ENCODE results near the gene STOX1. TPM values are rescaled to one million over a fixed set of nuclear protein-coding genes. Genes with fewer than 3 reads are reported as not detected.

STOX1 gene
- polyA plus RNA-seq, 3 donors, result 0.03 TPM; not detected in 2

- no peak overlapping the region for H3K9ac ChIP-seq (ENCODE audit: insufficient read depth, low read length, poor library complexity, severe bottlenecking)
- H3K27ac ChIP-seq (ENCODE audit: low read depth in 1 of 2, low read length in 2 of 2), result no peak overlapping the region
- Mint-ChIP-seq H3K27ac (peak overlapping the region in 1 of 7 donors; percentile 50), H3K9me3 (peaks cover under 1 to 15% (median 14%) of the 10 kb centered on the region in 7 donors), H3K27me3 (ENCODE audit: low read depth in 3 of 3) (peaks cover 0 to 5% (median 0%) of the 10 kb centered on the region in 3 donors), H3K4me3 (no peak overlapping the region), H3K4me1 (no peaks in the 10 kb centered on the region), H3K36me3 (no peaks in the 10 kb centered on the region)
- H3K4me3 ChIP-seq (replicated peaks in 1 of 3; ENCODE audit: low read depth in 2 of 3, low read length in 3 of 3), result no peak overlapping the region
- intact Hi-C loops (cut with micrococcal nuclease), result no loop called here
- DNase-seq, result no peak
- no peak overlapping the region for H2AFZ ChIP-seq (ENCODE audit: insufficient read depth, low read depth, low read length, poor library complexity, severe bottlenecking)
- H4K20me1 ChIP-seq (ENCODE audit: insufficient read depth, low read length), result no peaks in the 10 kb centered on the region
- TF ChIP-seq CTCF (IDR thresholded peaks at IDR 0.05), result no peak
- no CpG with 5 or more reads among the region's 2 CpGs for WGBS (ENCODE audit: insufficient coverage)
- H3K4me1 ChIP-seq (ENCODE audit: control insufficient read depth in 1 of 2, insufficient read depth in 2 of 2, low read length in 2 of 2), result no peaks in the 10 kb centered on the region
- no peaks in the 10 kb centered on the region for H3K79me2 ChIP-seq (ENCODE audit: insufficient read depth, low read length)
- no peaks in the 10 kb centered on the region for H3K27me3 ChIP-seq (ENCODE audit: control insufficient read depth in 2 of 2, insufficient read depth in 2 of 2, low read length in 2 of 2)
- peaks cover 0 to 8% of the 10 kb centered on the region in 2 donors for H3K9me3 ChIP-seq (replicated peaks in 1 of 2; ENCODE audit: control insufficient read depth in 1 of 2, insufficient read depth in 1 of 2, low read length in 2 of 2)
- no peak overlapping the region for H3K4me2 ChIP-seq (replicated peaks; ENCODE audit: extremely low read depth, low read length, poor library complexity, severe bottlenecking)
- H3K36me3 ChIP-seq (replicated peaks in 1 of 2; ENCODE audit: control insufficient read depth in 1 of 2, insufficient read depth in 2 of 2, low read length in 2 of 2), result no peaks in the 10 kb centered on the region
Measured at GRCh38 chr10:68848281-68848680, 20.9 kb downstream of the STOX1 start.

- H3K4me1 Mint-ChIP-seq, result no peaks in the 10 kb centered on the region
- intact Hi-C loops (cut with micrococcal nuclease), result no loop called here
- no peak overlapping the region for H3K4me2 ChIP-seq (replicated peaks; ENCODE audit: extremely low read depth, low read length, poor library complexity, severe bottlenecking)
Measured at GRCh38 chr10:68848806-68849205, 21.5 kb downstream of the STOX1 start.

More at GRCh38 chr10:68848806-68849205, 21.5 kb downstream of the STOX1 start:
- Histone ChIP-seq H3K9ac (ENCODE audit: insufficient read depth, low read length, poor library complexity, severe bottlenecking) (no peak overlapping the region), H2AFZ (ENCODE audit: insufficient read depth, low read depth, low read length, poor library complexity, severe bottlenecking) (no peak overlapping the region), H3K79me2 (ENCODE audit: insufficient read depth, low read length) (no peaks in the 10 kb centered on the region), H3K9me3 (replicated peaks in 1 of 2; ENCODE audit: control insufficient read depth in 1 of 2, insufficient read depth in 1 of 2, low read length in 2 of 2) (peaks cover 0 to 12% of the 10 kb centered on the region in 2 donors), H3K4me1 (ENCODE audit: control insufficient read depth in 1 of 2, insufficient read depth in 2 of 2, low read length in 2 of 2) (no peaks in the 10 kb centered on the region), H3K27ac (ENCODE audit: low read depth in 1 of 2, low read length in 2 of 2) (no peak overlapping the region), H3K4me3 (replicated peaks in 1 of 3; ENCODE audit: low read depth in 2 of 3, low read length in 3 of 3) (no peak overlapping the region), H3K27me3 (ENCODE audit: control insufficient read depth in 2 of 2, insufficient read depth in 2 of 2, low read length in 2 of 2) (no peaks in the 10 kb centered on the region), H3K36me3 (replicated peaks in 1 of 2; ENCODE audit: control insufficient read depth in 1 of 2, insufficient read depth in 2 of 2, low read length in 2 of 2) (no peaks in the 10 kb centered on the region), H4K20me1 (ENCODE audit: insufficient read depth, low read length) (no peaks in the 10 kb centered on the region)
- TF ChIP-seq CTCF (IDR thresholded peaks at IDR 0.05), result no peak
- Mint-ChIP-seq H3K4me3 (no peak overlapping the region), H3K9me3 (peaks cover 3 to 20% (median 14%) of the 10 kb centered on the region in 7 donors), H3K27ac (no peak overlapping the region), H3K27me3 (ENCODE audit: low read depth in 3 of 3) (peaks cover 0 to 3% (median 0%) of the 10 kb centered on the region in 3 donors), H3K36me3 (no peaks in the 10 kb centered on the region)
- no peak for DNase-seq
- WGBS (ENCODE audit: insufficient coverage), result 78% methylated on average over 4 of the region's 4 CpGs
